Posterior cingulate gyrus (tissue), 11 donors: Measurements from ENCODE around the gene ERP27.

ENCODE experiments used
- DNase-seq, 10 donors: peaks; one replicate each; pipeline versions ENCODE4 v3.0.0 to v3.0.0-alpha.2; 2020 to 2021; ENCODE audit warnings: mixed read lengths in 3 of 10
- intact Hi-C: fragments of 100-400 bp; cut with DNase I; formaldehyde crosslinking; loops from one replicate; pipeline ENCODE4 v1.15.1; 2023

Gene ERP27

DNA sequence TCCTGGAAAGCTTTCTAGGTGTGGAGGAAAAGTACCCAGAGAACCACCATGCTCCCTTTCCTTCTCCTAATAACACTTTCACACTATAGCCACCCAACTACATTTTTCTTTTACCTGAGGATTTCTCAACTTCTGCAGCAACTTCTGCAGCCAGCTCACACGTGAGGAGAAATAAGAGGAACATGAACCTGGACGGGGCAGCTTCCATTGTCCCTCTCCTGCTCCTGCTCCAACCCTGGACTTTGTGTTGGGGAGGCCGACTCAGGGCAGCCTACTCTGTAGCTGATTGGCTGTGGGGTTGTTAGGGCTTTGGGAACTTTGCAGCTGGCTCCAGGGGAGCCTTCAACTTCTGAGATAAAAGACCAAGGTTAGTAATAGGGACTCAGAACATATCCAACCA, at the start of gene ERP27:
Gene ERP27, minus strand, starts transcription at position 237 of the 400 bp plus-strand sequence. Its CDS starts 29 bp downstream, at position 208.
- no peak for DNase-seq
- intact Hi-C loops: no loop called here

DNA sequence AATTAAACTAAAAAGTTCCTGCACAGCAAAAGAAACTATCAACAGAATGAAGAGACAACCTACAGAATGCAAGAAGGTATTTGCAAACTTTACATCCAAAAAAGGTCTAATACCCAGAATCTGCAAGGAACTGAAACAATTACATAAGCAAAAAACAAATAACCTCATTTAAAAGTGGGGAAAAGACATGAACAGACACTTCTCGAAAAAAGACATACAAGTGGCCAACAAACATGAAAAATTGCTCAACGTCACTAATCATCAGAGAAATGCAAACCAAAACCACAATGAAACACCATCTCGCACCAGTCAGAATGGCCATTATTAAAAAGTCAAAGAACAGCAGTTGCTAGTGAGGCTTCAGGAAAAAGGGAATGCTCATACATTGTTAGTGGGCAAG, 49.7 kb upstream of the ERP27 start:
- intact Hi-C loops: no loop called here
- no peak for DNase-seq

DNA sequence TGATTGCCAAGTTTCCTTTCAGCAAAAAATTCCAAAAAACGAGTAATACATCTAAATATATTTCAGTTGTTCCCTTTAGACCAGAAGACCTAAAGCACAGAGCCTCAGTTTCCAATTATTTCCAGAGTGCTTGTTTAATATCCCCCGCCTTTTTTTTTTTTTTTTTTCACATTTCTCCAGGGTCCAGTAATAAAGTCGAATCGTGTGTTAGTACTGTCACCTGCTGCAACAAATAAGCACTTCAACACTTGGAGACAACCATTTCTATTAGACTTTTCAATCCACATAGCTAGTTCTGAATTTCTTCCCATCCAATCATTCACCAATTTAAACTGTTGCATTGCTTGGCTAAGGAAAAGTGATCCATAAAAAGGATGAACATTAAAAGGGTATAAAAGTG, 48.1 kb upstream of the ERP27 start:
- intact Hi-C loops: no loop called here
- DNase-seq: no peak

DNA sequence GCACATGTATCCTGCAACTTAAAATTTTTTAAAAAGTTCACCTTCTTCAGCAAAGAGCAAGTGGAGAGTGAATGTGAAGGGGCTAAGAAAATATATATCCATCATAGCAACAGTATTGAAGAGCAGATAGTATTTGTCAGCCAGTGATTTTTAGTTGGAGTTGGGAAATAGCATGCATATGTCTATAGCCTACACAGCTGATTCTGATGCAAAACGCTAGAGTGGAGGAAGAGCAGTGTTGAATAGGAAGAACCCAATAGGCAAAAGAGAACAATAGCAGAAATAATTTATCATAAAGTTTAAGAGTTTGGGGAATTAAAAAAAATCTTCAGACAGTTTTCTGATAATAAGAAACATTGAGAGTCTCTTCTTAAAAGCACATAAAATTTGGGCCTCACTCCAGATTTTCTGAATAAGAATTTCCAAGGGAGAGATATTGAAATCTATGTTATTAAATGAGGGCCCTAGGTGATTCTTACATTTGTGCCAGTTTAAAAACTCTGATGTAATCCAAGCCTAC, 46.5 kb upstream of the ERP27 start:
- DNase-seq: no peak
- intact Hi-C loops: no loop called here

DNA sequence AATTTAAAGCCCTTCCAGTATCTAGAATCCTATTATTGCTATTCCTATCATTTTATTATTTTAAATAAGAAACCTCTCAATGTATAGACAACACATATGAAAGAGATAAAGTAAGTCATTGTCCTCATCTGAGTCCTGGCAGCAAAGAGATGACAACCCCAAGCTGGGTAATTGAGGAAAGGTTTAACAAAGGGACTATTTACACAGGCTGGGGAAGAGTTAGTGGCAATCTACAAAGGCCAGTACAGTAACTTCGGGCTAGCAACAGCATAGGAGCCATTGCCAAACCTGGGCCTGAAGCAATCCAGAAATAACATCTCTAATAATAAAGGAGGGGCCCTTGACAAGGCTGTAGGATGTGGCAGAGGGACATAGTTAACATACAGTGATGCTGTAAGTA, 45.7 kb upstream of the ERP27 start:
- no peak for DNase-seq
- intact Hi-C loops: no loop called here

DNA sequence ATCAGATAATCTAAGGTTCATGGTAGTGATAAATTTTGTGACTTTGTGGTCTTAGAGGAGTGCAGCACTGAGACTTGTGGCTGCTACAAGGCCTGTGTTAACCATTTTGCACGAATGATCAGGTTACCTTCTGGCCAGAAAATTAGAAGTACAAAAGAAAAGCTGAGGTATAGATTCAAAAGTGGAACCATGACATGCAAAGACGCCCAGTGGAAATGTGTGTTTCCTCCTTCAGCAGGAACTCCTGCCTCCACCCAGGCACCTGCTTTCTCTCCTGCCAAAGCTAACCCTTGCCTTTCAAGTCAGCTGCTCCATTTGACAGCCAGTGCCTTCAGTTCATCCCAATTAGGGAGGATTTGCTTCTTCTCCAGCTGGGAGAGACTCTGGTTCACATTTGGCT, 44.7 kb upstream of the ERP27 start:
- DNase-seq: no peak
- intact Hi-C loops: no loop called here

DNA sequence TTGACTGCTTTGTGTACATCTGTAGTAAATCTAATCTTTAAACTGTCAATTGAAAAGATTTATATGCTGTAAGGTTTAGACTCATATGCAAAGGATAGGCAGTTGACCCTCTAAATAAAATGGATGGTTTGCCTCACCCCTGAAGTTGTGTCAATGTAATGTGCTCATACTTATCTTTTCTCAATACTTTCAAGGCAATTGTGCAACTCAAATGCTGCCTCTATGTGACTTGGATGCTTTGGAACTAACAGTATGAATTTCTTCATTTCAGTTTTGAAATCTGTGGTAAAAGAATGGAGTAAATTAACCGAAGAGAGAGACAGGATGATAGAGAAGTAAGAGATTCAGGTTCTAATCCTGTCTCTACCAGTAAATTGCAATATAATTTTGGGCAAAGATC, 44.2 kb upstream of the ERP27 start:
- intact Hi-C loops: no loop called here
- DNase-seq: no peak

GRCh38 chr12:14981049-14981448, 42.7 kb upstream of the ERP27 start:
- no peak for DNase-seq

DNA sequence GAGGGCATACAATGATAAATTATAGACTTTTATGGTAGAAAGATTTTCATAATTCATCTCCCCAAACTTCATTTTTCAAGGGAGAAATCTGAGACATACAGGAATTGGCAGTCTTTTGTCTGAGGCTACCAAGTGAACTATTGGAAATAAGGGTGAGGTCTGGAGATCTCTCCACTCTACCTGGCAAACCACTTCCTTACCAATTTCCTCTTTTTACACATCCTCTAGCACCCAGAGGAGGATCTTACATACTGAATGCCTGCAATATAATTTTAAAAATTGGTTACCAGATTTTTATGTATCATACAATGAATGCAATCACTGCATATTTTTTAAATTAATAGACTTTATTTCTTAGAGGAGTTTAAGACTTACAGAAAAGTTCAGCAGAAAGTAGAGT, 41.1 kb upstream of the ERP27 start:
- no peak for DNase-seq
- intact Hi-C loops: no loop called here

More at GRCh38 chr12:14981049-14981448, 42.7 kb upstream of the ERP27 start:
- intact Hi-C loops: no loop called here

- DNase-seq: no peak
- intact Hi-C loops: no loop called here
These were observed 38.3 kb upstream of the ERP27 start for GRCh38 chr12:14976658-14977057.

DNA sequence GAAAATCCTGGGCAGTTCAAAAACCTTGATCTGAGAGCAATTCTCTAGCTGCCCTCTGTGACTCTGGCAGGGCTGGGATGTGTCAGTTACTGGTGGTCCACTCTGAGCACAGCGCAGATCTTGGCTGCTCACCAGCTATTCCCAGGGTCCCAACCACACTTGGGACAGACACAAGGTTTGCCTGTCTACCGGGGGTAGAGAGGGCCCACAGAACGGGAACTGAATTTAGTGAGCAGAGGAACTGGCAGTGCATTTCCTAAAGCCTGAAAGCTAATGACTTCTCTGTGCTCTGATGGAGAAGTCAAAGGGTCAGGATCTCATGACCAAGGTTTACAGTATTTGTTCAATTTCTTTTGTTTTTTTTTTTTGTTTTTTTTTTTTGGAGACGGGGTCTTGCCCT, 37.1 kb upstream of the ERP27 start:
- intact Hi-C loops: no loop called here
- DNase-seq: no peak

- DNase-seq: no peak
- intact Hi-C loops: no loop called here
These were observed 36.3 kb upstream of the ERP27 start for GRCh38 chr12:14974633-14975032.

DNA sequence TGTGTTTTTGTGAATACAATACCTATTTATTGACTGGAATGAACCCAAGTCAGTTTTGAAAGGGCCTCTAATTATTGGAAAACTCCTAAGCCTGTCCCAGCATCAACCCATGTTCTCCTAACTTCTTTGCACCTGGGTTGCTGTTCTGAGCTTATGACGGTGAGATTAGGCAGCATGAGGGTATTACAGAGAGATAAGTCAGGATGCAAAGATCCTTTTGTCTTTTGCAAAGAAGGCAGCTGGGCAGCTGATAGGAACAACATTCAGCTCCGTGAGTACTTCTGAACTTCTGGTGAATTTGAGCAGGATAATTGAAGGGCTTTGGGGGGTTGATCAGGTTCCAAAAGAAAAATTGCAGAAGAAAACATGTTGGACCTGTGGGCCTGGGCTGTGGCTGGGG, 34.5 kb upstream of the ERP27 start, which contains the start of gene PDE6H:
Gene PDE6H, plus strand, starts transcription at position 227 of the 400 bp plus-strand sequence. CDS start 4,971 bp downstream, outside the sequence.
- DNase-seq: no peak
- intact Hi-C loops: no loop called here

- DNase-seq: no peak
- intact Hi-C loops: no loop called here
These were observed 32.1 kb upstream of the ERP27 start for GRCh38 chr12:14970473-14970872.

- intact Hi-C loops: no loop called here
These were observed 30.1 kb upstream of the ERP27 start for GRCh38 chr12:14968478-14968877.

DNA sequence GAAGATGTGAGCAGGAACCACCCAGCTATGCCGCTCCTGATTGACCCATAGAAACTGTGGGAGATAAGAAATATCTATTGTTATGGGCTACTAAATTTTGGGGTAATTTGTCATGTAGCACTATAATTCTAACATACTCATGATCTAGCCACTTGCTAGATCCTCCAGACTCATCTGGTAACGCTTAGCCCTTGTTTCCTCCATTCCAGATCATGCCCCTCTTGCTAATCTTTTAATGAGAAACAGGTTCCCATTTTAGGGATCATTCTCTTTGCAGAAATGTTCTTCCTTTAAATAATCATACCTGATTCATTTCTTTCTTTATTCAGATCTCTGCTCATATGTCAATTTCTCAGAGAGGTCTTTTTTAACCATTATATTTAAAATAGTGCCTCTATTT, 26.9 kb upstream of the ERP27 start:
- intact Hi-C loops: no loop called here

More at GRCh38 chr12:14968478-14968877, 30.1 kb upstream of the ERP27 start:
- DNase-seq: no peak

DNA sequence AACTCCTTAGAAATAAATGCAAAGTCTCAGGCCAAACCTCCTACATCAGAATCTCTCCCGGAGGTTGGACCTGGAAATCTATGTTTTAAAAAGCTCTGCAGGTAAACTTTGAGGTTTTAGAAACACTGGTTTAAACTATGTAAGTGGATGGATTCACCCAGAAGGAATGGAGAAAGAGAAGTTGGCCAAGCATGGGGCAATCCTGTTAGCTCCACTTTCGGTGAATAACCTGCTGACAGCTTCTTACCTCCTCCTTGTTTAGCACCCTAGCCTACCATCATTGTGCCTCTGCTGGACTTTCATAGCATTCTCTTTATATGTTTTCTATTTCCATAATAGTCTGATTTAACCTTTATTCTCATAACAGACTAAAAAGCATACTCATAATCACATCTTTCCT, 26.1 kb upstream of the ERP27 start:
- DNase-seq: no peak
- intact Hi-C loops: no loop called here

More for the DNA sequence above, 26.9 kb upstream of the ERP27 start:
- DNase-seq: no peak

DNA sequence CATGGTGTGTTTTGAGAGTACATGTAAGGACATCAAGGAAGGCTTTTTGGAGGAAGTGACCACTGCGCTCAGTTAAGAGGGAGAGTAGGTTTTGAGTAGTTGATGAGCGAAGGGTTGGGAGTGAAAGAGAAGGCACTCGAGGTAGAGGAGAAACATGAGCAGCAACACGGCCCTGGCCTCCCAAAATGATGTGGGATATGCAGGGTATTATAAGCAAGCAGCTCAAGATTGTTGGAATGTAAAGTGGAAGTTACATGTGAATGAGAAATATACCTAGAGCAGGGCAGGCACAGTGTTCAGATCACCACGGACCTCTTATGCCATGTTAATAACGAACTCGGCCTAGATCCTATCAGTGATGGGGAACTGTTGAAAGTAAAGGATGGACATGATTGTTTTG, 25.2 kb upstream of the ERP27 start:
- no peak for DNase-seq
- intact Hi-C loops: no loop called here

- DNase-seq: no peak
- intact Hi-C loops: no loop called here
These were observed 24.5 kb upstream of the ERP27 start for GRCh38 chr12:14962797-14963196.

DNA sequence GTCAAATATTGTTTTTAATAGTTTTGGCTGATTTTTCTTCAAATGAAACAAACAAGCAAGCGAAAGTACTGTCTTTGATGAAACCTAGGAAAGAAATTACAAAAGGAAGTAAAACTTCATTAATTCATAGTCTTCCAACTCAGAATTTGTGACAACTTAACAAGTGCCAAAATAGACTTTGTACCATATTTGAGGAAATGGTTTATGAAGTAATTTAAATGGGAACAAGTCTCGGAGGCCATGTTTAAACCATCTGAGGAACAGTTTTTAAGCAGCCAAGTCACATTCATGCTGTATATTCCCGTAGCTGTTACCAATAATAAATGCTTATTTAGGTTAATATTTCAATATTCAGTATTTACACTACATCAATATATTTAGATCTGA, 23.8 kb upstream of the ERP27 start:
- no peak for DNase-seq
- intact Hi-C loops: no loop called here

- no peak for DNase-seq
- intact Hi-C loops: no loop called here
These were observed 23.3 kb upstream of the ERP27 start, which contains the start of gene ARHGDIB for GRCh38 chr12:14961466-14962152. Gene ARHGDIB (minus strand): TSS chr12:14961601. CDS start chr12:14950712, 10,889 bp downstream.
